ENCODE data around the gene NGEF.

DNA sequence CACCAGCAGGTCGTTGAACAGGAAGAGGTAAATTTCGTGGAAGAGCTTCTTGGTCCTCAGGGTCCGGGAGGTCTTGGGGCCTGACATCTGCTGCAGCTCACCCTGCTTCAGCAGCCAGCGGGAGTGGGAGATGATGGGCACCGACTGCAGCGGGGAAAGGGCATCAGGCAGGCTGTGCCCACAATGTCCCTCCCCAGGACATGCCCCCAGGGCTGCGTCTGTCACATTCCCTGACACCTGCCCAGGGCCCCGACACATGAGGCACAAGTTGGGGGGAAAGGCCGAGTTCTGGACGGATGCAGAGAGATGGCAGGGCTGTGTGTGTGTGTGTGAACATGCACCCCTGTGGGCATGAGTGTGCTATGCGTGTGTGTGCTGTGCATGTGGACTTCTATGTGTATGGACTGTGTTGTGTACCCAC is 129.0 kb downstream of the NGEF start:
- TF ChIP-seq, protein P1, sequence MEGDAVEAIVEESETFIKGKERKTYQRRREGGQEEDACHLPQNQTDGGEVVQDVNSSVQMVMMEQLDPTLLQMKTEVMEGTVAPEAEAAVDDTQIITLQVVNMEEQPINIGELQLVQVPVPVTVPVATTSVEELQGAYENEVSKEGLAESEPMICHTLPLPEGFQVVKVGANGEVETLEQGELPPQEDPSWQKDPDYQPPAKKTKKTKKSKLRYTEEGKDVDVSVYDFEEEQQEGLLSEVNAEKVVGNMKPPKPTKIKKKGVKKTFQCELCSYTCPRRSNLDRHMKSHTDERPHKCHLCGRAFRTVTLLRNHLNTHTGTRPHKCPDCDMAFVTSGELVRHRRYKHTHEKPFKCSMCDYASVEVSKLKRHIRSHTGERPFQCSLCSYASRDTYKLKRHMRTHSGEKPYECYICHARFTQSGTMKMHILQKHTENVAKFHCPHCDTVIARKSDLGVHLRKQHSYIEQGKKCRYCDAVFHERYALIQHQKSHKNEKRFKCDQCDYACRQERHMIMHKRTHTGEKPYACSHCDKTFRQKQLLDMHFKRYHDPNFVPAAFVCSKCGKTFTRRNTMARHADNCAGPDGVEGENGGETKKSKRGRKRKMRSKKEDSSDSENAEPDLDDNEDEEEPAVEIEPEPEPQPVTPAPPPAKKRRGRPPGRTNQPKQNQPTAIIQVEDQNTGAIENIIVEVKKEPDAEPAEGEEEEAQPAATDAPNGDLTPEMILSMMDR (IDR thresholded peaks at IDR 0.05): no peak
- no peak for TF ChIP-seq POLR2A (IDR thresholded peaks at IDR 0.05)
